H1 (cell line): ENCODE results near the gene IL1R1.

Source experiments
- CTCF ChIP-seq, 3 experiments: IDR thresholded peaks; 1 replicate in 2 of 3; 2 replicates in 1 of 3; pipeline versions ENCODE4 v1.5.1 to v1.6.1; 2011; ENCODE audit warnings: low read length in 3 of 3, mild to moderate bottlenecking in 3 of 3, inconsistent platforms in 2 of 3, low read depth in 1 of 3, moderate library complexity in 1 of 3; ENCODE audit not compliant: insufficient read depth in 1 of 3; ENCODE audit errors: control extremely low read depth in 1 of 3
- POLR2A ChIP-seq, 2 experiments: IDR thresholded peaks; 1 replicate in 1 of 2; 2 replicates in 1 of 2; pipeline ENCODE4 v1.6.1; 2011; ENCODE audit warnings: low read depth in 2 of 2, low read length in 2 of 2, mild to moderate bottlenecking in 2 of 2; ENCODE audit errors: control extremely low read depth in 1 of 2
- POLR2AphosphoS5 ChIP-seq: IDR thresholded peaks from 2 replicates; pipeline ENCODE4 v1.6.1; 2011; ENCODE audit warnings: low read depth, low read length
- RBBP5 ChIP-seq: IDR thresholded peaks from 2 replicates; pipeline ENCODE4 v1.7.1; 2012; ENCODE audit warnings: low read depth, mild to moderate bottlenecking, inconsistent platforms, low read length, moderate library complexity, borderline replicate concordance

GRCh38 chr2:102131564-102131963 is 11.0 kb upstream of the IL1R1 start:
- no peak for TF ChIP-seq POLR2A (IDR thresholded peaks at IDR 0.05; ENCODE audit: control extremely low read depth in 1 of 2, low read depth in 2 of 2, low read length in 2 of 2)
- no peak for TF ChIP-seq CTCF (IDR thresholded peaks at IDR 0.05; ENCODE audit: control extremely low read depth in 1 of 3, insufficient read depth in 1 of 3, low read depth in 1 of 3, low read length in 3 of 3)
- no peak for TF ChIP-seq POLR2AphosphoS5
- no peak for TF ChIP-seq RBBP5
